Endothelial cell (in vitro differentiated cells): ENCODE data around the gene CSNK1G2. TPM values are rescaled to one million over a fixed set of nuclear protein-coding genes. Genes with fewer than 3 reads are reported as not detected.

Experiments
- DNase-seq: peaks from one replicate; pipeline ENCODE4 v3.0.0; 2021; ENCODE audit warnings: low spot score
- H3K27ac Mint-ChIP-seq: one replicate; pipeline ENCODE4 v1.8.0; 2021; ENCODE audit warnings: mixed read lengths, inconsistent platforms; ENCODE audit not compliant: unreplicated experiment
- H3K27me3 Mint-ChIP-seq: one replicate; pipeline ENCODE4 v1.8.0; 2021; ENCODE audit warnings: mild to moderate bottlenecking, moderate library complexity, mixed read lengths, inconsistent platforms; ENCODE audit not compliant: unreplicated experiment
- H3K36me3 Mint-ChIP-seq: one replicate; pipeline ENCODE4 v1.8.0; 2021; ENCODE audit warnings: mild to moderate bottlenecking, low read depth, mixed read lengths, inconsistent platforms; ENCODE audit not compliant: unreplicated experiment
- H3K4me1 Mint-ChIP-seq: one replicate; pipeline ENCODE4 v1.8.0; 2021; ENCODE audit warnings: mild to moderate bottlenecking, mixed read lengths, inconsistent platforms; ENCODE audit not compliant: unreplicated experiment
- H3K4me3 Mint-ChIP-seq: one replicate; pipeline ENCODE4 v1.8.0; 2021; ENCODE audit warnings: mild to moderate bottlenecking, mixed read lengths, inconsistent platforms; ENCODE audit not compliant: unreplicated experiment
- H3K9me3 Mint-ChIP-seq: one replicate; pipeline ENCODE4 v1.8.0; 2021; ENCODE audit warnings: mixed read lengths, inconsistent platforms; ENCODE audit not compliant: unreplicated experiment
- total RNA-seq: library from RNA; stranded (reverse); fragmentation: NEBNext Ultra II Directional; extraction: Animal tissue kit (Norgen Biotek cat#: 25700); gene quantifications from one replicate; pipeline ENCODE4 v1.2.1, GENCODE V29; 2021; ENCODE audit not compliant: unreplicated experiment
- TF ChIP-seq, protein P1 (sequence below): fragments of 200-600 bp; sonication (generic); IDR thresholded peaks from one replicate; pipeline ENCODE4 v1.5.0; 2021; ENCODE audit warnings: antibody characterized with exemption; ENCODE audit not compliant: unreplicated experiment

Gene CSNK1G2
- total RNA-seq, 1 donor from 2014 or later: 110 TPM

- Mint-ChIP-seq H3K27me3 (peaks cover 8% of the 10 kb centered on the region), H3K36me3 (peaks cover 9% of the 10 kb centered on the region), H3K9me3 (no peaks in the 10 kb centered on the region), H3K27ac (no peak overlapping the region), H3K4me1 (no peaks in the 10 kb centered on the region), H3K4me3 (no peak overlapping the region)
- no peak for DNase-seq
- TF ChIP-seq, protein P1, sequence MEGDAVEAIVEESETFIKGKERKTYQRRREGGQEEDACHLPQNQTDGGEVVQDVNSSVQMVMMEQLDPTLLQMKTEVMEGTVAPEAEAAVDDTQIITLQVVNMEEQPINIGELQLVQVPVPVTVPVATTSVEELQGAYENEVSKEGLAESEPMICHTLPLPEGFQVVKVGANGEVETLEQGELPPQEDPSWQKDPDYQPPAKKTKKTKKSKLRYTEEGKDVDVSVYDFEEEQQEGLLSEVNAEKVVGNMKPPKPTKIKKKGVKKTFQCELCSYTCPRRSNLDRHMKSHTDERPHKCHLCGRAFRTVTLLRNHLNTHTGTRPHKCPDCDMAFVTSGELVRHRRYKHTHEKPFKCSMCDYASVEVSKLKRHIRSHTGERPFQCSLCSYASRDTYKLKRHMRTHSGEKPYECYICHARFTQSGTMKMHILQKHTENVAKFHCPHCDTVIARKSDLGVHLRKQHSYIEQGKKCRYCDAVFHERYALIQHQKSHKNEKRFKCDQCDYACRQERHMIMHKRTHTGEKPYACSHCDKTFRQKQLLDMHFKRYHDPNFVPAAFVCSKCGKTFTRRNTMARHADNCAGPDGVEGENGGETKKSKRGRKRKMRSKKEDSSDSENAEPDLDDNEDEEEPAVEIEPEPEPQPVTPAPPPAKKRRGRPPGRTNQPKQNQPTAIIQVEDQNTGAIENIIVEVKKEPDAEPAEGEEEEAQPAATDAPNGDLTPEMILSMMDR: no peak
These were observed 34.1 kb downstream of the CSNK1G2 start for GRCh38 chr19:1975162-1975480.

DNA sequence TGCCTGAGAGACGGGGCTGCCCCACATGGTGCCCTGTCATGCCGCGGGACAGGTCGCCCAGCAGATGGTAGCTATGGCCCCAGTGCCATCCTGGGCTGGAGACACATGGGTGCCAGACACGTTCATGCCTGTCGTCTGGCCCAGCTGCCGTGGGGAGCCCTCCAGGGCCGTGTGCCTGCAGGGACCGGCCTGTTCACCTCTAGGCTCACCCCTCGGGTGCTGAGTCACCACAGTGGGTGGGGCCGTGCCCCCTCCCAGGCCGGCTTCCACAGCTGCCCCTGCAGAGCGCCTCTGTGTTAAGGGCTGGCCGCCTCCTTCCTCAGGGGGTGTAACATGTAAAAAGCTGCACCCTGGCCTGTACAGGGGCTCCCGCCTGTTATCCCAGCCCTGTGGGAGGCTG, 36.1 kb downstream of the CSNK1G2 start:
- Mint-ChIP-seq H3K9me3 (no peaks in the 10 kb centered on the region), H3K36me3 (peaks cover 15% of the 10 kb centered on the region), H3K27me3 (peaks cover 8% of the 10 kb centered on the region), H3K4me1 (no peaks in the 10 kb centered on the region), H3K27ac (no peak overlapping the region), H3K4me3 (no peak overlapping the region)
- no peak for DNase-seq
- TF ChIP-seq, protein P1: no peak

DNA sequence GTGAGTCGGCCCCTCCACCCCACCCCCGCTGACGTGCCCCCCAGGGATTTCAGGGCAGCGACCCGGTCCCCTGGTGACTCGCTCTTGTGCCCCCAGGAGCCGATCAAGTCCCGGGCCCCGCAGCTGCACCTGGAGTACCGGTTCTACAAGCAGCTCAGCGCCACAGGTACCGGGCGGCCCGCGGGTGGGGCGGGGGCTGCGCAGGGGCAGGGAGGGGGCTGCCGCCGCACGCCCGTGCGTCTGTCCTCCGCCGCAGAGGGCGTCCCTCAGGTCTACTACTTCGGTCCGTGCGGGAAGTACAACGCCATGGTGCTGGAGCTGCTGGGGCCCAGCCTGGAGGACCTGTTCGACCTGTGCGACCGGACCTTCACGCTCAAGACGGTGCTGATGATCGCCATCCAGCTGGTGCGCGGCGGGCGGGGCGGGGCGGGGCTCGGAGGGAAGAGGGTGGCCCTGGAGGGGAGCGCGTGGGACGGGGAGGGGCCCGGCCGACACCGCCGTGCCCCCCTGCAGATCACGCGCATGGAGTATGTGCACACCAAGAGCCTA, 37.4 kb downstream of the CSNK1G2 start:
- DNase-seq: no peak
- H3K4me3 Mint-ChIP-seq: no peak overlapping the region
- TF ChIP-seq, protein P1: no peak
- no peak overlapping the region for H3K27ac Mint-ChIP-seq
- peaks cover 16% of the 10 kb centered on the region for H3K36me3 Mint-ChIP-seq
- H3K9me3 Mint-ChIP-seq: no peaks in the 10 kb centered on the region
- H3K4me1 Mint-ChIP-seq: no peaks in the 10 kb centered on the region
- H3K27me3 Mint-ChIP-seq: peaks cover 8% of the 10 kb centered on the region

- H3K4me3 Mint-ChIP-seq: no peak overlapping the region
- DNase-seq: no peak
- peaks cover 6% of the 10 kb centered on the region for H3K27me3 Mint-ChIP-seq
- H3K9me3 Mint-ChIP-seq: no peaks in the 10 kb centered on the region
- no peaks in the 10 kb centered on the region for H3K4me1 Mint-ChIP-seq
- H3K36me3 Mint-ChIP-seq: peaks cover 15% of the 10 kb centered on the region
- TF ChIP-seq, protein P1: no peak
- H3K27ac Mint-ChIP-seq: no peak overlapping the region
These were observed 38.0 kb downstream of the CSNK1G2 start for GRCh38 chr19:1979017-1979416.

DNA sequence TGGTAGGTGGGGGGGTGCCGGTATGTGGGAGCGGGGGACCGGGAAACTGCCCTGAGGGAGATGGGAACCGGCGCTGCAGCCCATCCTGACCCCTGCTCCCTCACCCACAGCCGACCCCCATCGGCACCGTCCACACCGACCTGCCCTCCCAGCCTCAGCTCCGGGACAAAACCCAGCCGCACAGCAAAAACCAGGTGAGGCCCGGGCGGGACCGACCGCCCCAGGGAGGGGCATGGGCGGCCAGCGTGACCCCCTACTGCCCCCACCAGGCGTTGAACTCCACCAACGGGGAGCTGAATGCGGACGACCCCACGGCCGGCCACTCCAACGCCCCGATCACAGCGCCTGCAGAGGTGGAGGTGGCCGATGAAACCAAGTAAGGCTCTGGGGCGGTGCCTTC, 38.7 kb downstream of the CSNK1G2 start:
- no peak overlapping the region for H3K27ac Mint-ChIP-seq
- no peaks in the 10 kb centered on the region for H3K9me3 Mint-ChIP-seq
- TF ChIP-seq, protein P1: no peak
- no peaks in the 10 kb centered on the region for H3K4me1 Mint-ChIP-seq
- no peak for DNase-seq
- no peak overlapping the region for H3K4me3 Mint-ChIP-seq
- H3K27me3 Mint-ChIP-seq: peaks cover 5% of the 10 kb centered on the region
- H3K36me3 Mint-ChIP-seq: peaks cover 15% of the 10 kb centered on the region
